Stimulated activated CD4-positive, alpha-beta T cell treated with anti-CD3 and anti-CD28 coated beads, Interleukin-15, amount 100 ng/mL, for 48 hours (primary cell): ENCODE results near the gene MAN1A2.
"Not testable (repeated sequence)": the region's sequence is repeated elsewhere in the genome, so short reads cannot be mapped to it uniquely, and the experiment has no call there.

Source experiments
- DNase-seq, 2 donors: peaks; one replicate each; pipeline ENCODE4 v3.0.0-alpha.2; 2020; ENCODE audit warnings: low read depth in 2 of 2

The MAN1A2 gene

GRCh38 chr1:117367046-117368025 is at the start of gene MAN1A2:
TSS of gene MAN1A2 (plus strand) at chr1:117367449. CDS start at chr1:117368184, 735 bp downstream.
- DNase-seq, result peak in 1 of 2 donors; percentile 54

- no peak for DNase-seq
Observed at GRCh38 chr1:117318011-117318410, 49.2 kb upstream of the MAN1A2 start.

GRCh38 chr1:117318426-117318825 is 48.8 kb upstream of the MAN1A2 start:
- DNase-seq, result no peak

- no peak for DNase-seq
Observed at GRCh38 chr1:117320515-117320914, 46.7 kb upstream of the MAN1A2 start.

GRCh38 chr1:117321680-117322609 is 45.3 kb upstream of the MAN1A2 start:
- no peak for DNase-seq

GRCh38 chr1:117324357-117324756 is 42.9 kb upstream of the MAN1A2 start:
- no peak for DNase-seq

GRCh38 chr1:117326035-117326434 is 41.2 kb upstream of the MAN1A2 start:
- not testable (repeated sequence) for DNase-seq

- no peak for DNase-seq
Observed at GRCh38 chr1:117327011-117327410, 40.2 kb upstream of the MAN1A2 start.

GRCh38 chr1:117335376-117336086 is 31.7 kb upstream of the MAN1A2 start:
- no peak for DNase-seq

GRCh38 chr1:117336088-117336817 is 31.0 kb upstream of the MAN1A2 start:
- DNase-seq, result no peak

GRCh38 chr1:117339866-117340700 is 27.2 kb upstream of the MAN1A2 start:
- no peak for DNase-seq

- DNase-seq, result no peak
Observed at GRCh38 chr1:117341123-117341522, 26.1 kb upstream of the MAN1A2 start.

GRCh38 chr1:117342397-117342796 is 24.9 kb upstream of the MAN1A2 start:
- DNase-seq, result no peak

- DNase-seq, result no peak
Observed at GRCh38 chr1:117346206-117346928, 20.9 kb upstream of the MAN1A2 start.

GRCh38 chr1:117347907-117348306 is 19.3 kb upstream of the MAN1A2 start:
- DNase-seq, result no peak

- DNase-seq, result not testable (repeated sequence)
Observed at GRCh38 chr1:117352695-117353094, 14.6 kb upstream of the MAN1A2 start.

- not testable (repeated sequence) for DNase-seq
Observed at GRCh38 chr1:117357833-117358603, 9.2 kb upstream of the MAN1A2 start.

- DNase-seq, result not testable (repeated sequence)
Observed at GRCh38 chr1:117358604-117358887, 8.7 kb upstream of the MAN1A2 start.
